ENCODE measurements around the gene ADCY10. TPM values are rescaled to one million over a fixed set of nuclear protein-coding genes. Genes with fewer than 3 reads are reported as not detected.
"Not testable (repeated sequence)": the region's sequence is repeated elsewhere in the genome, so short reads cannot be mapped to it uniquely, and the experiment has no call there.

Gene ADCY10
- total RNA-seq, 1 donor from 2014 or later, result 0.94 TPM

- H3K36me3 Mint-ChIP-seq (ENCODE audit: unreplicated experiment), result no peaks in the 10 kb centered on the region
Measured at GRCh38 chr1:167832693-167833092, 81.2 kb downstream of the ADCY10 start.

GRCh38 chr1:167830668-167831067, 83.3 kb downstream of the ADCY10 start:
- H3K9me3 Mint-ChIP-seq (ENCODE audit: unreplicated experiment); H3K27me3 Mint-ChIP-seq (ENCODE audit: unreplicated experiment); H3K27ac Mint-ChIP-seq (ENCODE audit: unreplicated experiment); H3K4me3 Mint-ChIP-seq (ENCODE audit: unreplicated experiment); H3K36me3 Mint-ChIP-seq (ENCODE audit: unreplicated experiment); DNase-seq (ENCODE audit: extremely low spot score, unreplicated experiment); H3K4me1 Mint-ChIP-seq (ENCODE audit: unreplicated experiment): not testable (repeated sequence)

More at GRCh38 chr1:167832693-167833092, 81.2 kb downstream of the ADCY10 start:
- TF ChIP-seq, protein P1, sequence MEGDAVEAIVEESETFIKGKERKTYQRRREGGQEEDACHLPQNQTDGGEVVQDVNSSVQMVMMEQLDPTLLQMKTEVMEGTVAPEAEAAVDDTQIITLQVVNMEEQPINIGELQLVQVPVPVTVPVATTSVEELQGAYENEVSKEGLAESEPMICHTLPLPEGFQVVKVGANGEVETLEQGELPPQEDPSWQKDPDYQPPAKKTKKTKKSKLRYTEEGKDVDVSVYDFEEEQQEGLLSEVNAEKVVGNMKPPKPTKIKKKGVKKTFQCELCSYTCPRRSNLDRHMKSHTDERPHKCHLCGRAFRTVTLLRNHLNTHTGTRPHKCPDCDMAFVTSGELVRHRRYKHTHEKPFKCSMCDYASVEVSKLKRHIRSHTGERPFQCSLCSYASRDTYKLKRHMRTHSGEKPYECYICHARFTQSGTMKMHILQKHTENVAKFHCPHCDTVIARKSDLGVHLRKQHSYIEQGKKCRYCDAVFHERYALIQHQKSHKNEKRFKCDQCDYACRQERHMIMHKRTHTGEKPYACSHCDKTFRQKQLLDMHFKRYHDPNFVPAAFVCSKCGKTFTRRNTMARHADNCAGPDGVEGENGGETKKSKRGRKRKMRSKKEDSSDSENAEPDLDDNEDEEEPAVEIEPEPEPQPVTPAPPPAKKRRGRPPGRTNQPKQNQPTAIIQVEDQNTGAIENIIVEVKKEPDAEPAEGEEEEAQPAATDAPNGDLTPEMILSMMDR (IDR thresholded peaks at IDR 0.05), result no peak
- no peaks in the 10 kb centered on the region for H3K27me3 Mint-ChIP-seq (ENCODE audit: unreplicated experiment)
- no peak overlapping the region for H3K27ac Mint-ChIP-seq (ENCODE audit: unreplicated experiment)
- H3K4me3 Mint-ChIP-seq (ENCODE audit: unreplicated experiment), result no peak overlapping the region
- peaks cover 3% of the 10 kb centered on the region for H3K4me1 Mint-ChIP-seq (ENCODE audit: unreplicated experiment)
- no peaks in the 10 kb centered on the region for H3K9me3 Mint-ChIP-seq (ENCODE audit: unreplicated experiment)
- DNase-seq (ENCODE audit: extremely low spot score, unreplicated experiment), result no peak

GRCh38 chr1:167829868-167830267, 84.1 kb downstream of the ADCY10 start:
- Mint-ChIP-seq H3K4me1 (ENCODE audit: unreplicated experiment) (peaks cover 3% of the 10 kb centered on the region), H3K27ac (ENCODE audit: unreplicated experiment) (no peak overlapping the region), H3K36me3 (ENCODE audit: unreplicated experiment) (no peaks in the 10 kb centered on the region), H3K9me3 (ENCODE audit: unreplicated experiment) (no peaks in the 10 kb centered on the region), H3K4me3 (ENCODE audit: unreplicated experiment) (no peak overlapping the region), H3K27me3 (ENCODE audit: unreplicated experiment) (no peaks in the 10 kb centered on the region)
- TF ChIP-seq, protein P1 (IDR thresholded peaks at IDR 0.05), result no peak
- DNase-seq (ENCODE audit: extremely low spot score, unreplicated experiment), result no peak

DNA sequence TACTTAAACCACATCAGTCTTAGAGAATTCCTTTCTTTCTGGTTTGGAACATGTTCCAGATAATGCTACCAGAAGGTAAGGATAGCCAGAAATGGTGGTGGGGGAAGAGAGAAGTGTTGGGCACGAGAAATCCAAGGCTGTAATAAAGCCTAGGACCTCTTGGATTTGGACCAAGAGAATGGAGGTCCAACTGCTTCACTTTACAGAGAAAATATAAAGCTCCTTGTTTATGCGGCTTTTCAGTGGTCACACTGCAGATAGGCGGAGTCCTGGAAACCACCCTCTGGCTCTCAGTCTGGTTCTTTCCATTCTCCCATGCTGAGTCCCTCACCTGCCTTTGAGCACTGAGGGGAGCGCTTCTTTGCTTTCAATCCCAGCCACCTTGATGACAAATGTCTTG, 87.8 kb downstream of the ADCY10 start:
- no peaks in the 10 kb centered on the region for H3K27me3 Mint-ChIP-seq (ENCODE audit: unreplicated experiment)
- no peaks in the 10 kb centered on the region for H3K36me3 Mint-ChIP-seq (ENCODE audit: unreplicated experiment)
- DNase-seq (ENCODE audit: extremely low spot score, unreplicated experiment), result no peak
- H3K9me3 Mint-ChIP-seq (ENCODE audit: unreplicated experiment), result no peaks in the 10 kb centered on the region
- TF ChIP-seq, protein P1 (IDR thresholded peaks at IDR 0.05), result no peak
- H3K27ac Mint-ChIP-seq (ENCODE audit: unreplicated experiment), result no peak overlapping the region
- peaks cover 22% of the 10 kb centered on the region for H3K4me1 Mint-ChIP-seq (ENCODE audit: unreplicated experiment)
- H3K4me3 Mint-ChIP-seq (ENCODE audit: unreplicated experiment), result no peak overlapping the region

DNA sequence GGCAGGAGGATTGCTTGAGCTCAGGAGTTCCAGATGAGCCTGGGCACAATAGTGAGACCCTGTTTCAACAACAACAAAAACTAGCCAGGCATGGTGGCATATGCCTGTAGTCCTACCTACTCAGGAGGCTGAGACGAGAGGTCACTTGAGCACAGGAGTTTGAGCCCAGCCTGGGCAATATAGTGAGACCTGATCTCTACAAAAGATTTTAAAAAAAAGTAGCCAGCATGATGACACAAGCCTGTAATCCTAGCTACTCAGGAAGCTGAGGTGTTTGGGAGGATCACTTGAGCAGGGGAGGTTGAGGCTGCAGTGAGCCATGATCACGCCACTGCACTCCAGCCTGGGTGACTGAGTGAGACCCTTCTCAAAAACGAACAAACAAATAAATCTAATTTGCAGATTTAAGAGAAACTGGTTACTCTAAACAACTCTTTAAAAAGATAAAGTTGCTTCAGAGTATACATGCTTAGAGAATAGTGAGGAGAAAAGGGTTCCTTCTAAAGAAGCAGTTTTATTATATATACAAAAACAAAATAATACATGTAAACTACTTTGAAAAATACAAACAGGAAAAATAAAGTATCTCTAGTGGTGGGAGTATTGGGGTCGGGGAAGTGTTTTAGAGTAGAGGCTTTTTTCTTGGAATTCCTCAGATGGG, 88.4 kb downstream of the ADCY10 start:
- H3K27me3 Mint-ChIP-seq (ENCODE audit: unreplicated experiment), result no peaks in the 10 kb centered on the region
- no peak overlapping the region for H3K27ac Mint-ChIP-seq (ENCODE audit: unreplicated experiment)

More for the DNA sequence above, 88.4 kb downstream of the ADCY10 start:
- TF ChIP-seq, protein P1 (IDR thresholded peaks at IDR 0.05), result no peak
- H3K4me1 Mint-ChIP-seq (ENCODE audit: unreplicated experiment), result peaks cover 27% of the 10 kb centered on the region
- H3K36me3 Mint-ChIP-seq (ENCODE audit: unreplicated experiment), result no peaks in the 10 kb centered on the region
- DNase-seq (ENCODE audit: extremely low spot score, unreplicated experiment), result no peak
- no peak overlapping the region for H3K4me3 Mint-ChIP-seq (ENCODE audit: unreplicated experiment)
- no peaks in the 10 kb centered on the region for H3K9me3 Mint-ChIP-seq (ENCODE audit: unreplicated experiment)

Measured in osteocyte (in vitro differentiated cells).